ENCODE results near the gene NELFE.
"Not testable (repeated sequence)": the region's sequence is repeated elsewhere in the genome, so short reads cannot be mapped to it uniquely, and the experiment has no call there.

NELFE gene

DNA sequence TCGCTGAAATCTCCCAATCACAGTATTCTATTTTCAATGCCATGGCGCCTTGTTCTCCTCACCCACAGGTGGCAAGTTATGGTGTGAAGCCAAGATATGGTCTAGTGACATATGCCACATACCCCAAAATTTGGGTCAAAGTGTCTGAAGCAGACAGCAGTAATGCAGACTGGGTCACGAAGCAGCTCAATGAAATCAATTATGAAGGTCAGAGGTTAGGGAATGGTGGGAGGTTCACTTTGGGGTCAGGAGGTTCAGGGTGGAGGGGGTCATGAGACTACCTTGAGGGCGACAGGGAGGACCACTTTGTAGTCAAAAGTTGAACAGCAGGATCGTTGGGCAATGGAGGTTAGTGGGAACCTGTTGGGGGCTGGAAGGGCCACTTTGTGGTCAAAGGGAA is 10.5 kb downstream of the NELFE start:
- no peak for DNase-seq

DNA sequence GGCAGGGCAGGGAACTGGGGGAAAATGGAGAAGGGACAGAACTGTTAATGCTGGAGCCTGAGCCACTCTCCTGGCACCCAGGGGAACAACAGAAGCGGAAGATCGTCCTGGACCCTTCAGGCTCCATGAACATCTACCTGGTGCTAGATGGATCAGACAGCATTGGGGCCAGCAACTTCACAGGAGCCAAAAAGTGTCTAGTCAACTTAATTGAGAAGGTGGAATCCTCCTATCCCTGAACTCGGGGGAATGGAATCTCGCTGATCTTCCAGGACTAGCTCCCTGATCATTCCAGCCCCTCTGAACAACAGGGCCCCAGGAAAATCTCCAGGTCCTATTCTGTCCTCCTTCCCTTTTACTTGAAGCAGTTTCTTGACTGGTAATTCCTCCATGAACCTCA is 10.9 kb downstream of the NELFE start:
- no peak for DNase-seq

DNA sequence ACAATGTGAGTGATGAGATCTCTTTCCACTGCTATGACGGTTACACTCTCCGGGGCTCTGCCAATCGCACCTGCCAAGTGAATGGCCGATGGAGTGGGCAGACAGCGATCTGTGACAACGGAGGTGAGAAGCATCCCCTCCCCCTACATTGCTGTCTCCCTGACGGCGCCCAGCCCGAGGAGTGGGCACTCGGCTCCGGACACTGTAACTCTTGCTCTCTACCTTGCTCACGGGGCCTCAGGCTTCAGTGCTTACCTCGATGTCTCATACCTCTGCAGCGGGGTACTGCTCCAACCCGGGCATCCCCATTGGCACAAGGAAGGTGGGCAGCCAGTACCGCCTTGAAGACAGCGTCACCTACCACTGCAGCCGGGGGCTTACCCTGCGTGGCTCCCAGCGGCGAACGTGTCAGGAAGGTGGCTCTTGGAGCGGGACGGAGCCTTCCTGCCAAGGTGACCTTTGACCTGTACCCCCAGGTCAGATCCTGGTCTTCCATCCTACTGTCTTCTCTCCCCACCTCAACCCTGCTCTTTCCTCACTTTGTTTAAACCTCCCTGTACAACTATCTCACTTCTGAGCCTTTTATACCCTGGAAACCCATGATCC is 11.6 kb downstream of the NELFE start:
- DNase-seq: no peak

DNA sequence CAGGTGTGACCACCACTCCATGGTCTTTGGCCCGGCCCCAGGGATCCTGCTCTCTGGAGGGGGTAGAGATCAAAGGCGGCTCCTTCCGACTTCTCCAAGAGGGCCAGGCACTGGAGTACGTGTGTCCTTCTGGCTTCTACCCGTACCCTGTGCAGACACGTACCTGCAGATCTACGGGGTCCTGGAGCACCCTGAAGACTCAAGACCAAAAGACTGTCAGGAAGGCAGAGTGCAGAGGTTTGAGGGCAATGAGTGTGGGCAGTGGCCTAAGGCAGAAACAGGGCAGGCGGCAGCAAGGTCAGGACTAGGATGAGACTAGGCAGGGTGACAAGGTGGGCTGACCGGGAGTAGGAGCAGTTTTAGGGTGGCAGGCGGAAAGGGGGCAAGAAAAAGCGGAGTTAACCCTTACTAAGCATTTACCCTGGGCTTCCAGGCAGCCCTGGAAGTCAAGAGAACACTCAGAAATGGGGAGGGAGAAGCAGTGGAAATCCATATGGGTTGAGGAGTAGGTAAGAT is 12.3 kb downstream of the NELFE start:
- no peak for DNase-seq

DNA sequence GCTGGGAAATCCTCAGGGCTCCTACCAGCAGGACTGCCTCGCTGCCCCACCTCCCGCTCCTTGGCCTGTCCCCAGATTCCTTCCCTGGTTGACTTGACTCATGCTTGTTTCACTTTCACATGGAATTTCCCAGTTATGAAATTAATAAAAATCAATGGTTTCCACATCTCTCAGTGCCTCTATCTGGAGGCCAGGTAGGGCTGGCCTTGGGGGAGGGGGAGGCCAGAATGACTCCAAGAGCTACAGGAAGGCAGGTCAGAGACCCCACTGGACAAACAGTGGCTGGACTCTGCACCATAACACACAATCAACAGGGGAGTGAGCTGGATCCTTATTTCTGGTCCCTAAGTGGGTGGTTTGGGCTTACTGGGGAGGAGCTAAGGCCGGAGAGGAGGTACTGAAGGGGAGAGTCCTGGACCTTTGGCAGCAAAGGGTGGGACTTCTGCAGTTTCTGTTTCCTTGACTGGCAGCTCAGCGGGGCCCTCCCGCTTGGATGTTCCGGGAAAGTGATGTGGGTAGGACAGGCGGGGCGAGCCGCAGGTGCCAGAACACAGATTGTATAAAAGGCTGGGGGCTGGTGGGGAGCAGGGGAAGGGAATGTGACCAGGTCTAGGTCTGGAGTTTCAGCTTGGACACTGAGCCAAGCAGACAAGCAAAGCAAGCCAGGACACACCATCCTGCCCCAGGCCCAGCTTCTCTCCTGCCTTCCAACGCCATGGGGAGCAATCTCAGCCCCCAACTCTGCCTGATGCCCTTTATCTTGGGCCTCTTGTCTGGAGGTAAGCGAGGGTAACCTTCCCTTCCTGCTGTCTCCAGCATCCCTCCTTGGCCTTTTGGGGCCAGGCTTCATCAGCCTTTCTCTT is 13.0 kb downstream of the NELFE start, which contains the start of gene CFB:
Gene CFB (plus strand): TSS at position 589 of the 863 bp plus-strand sequence. CDS start 127 bp downstream, at position 716.
- DNase-seq: no peak

DNA sequence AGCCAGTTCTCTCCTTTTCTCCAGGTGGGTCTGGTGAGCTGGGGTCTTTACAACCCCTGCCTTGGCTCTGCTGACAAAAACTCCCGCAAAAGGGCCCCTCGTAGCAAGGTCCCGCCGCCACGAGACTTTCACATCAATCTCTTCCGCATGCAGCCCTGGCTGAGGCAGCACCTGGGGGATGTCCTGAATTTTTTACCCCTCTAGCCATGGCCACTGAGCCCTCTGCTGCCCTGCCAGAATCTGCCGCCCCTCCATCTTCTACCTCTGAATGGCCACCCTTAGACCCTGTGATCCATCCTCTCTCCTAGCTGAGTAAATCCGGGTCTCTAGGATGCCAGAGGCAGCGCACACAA is 13.6 kb downstream of the NELFE start:
- no peak for DNase-seq

DNA sequence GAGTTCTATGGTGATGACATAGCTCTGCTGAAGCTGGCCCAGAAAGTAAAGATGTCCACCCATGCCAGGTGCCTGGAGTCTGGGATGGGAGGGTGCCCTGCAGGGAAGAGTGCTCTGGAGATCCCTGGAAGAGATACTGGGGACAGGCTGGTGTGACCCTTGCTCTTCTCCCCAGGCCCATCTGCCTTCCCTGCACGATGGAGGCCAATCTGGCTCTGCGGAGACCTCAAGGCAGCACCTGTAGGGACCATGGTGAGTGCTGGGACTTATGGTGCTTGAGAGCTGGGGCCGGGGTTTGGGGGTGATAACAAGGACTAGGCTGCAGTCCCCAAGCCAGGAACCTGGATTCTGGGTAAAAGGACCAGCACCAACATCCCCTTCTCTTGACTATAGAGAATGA is 15.0 kb downstream of the NELFE start:
- DNase-seq: no peak

DNA sequence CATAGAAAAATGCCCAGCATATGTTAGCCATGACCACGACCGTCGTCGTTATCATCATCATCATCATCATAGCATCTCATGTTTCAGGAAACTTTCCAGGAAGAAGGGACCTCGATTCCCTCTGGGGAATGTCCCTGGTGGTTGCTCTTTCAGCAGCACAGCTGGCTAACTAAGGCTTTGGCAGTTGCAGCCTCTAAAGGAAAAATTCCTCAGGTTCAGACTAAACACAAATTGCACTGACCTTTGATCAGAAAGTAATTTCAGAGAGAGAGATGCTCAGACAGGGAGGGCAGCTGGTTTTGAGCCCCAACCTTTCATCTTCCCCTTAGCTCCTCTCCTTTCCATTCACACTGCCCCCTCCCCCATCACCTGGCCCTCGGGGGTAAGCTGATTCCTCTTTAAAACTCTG is 18.5 kb downstream of the NELFE start:
- no peak for DNase-seq

DNA sequence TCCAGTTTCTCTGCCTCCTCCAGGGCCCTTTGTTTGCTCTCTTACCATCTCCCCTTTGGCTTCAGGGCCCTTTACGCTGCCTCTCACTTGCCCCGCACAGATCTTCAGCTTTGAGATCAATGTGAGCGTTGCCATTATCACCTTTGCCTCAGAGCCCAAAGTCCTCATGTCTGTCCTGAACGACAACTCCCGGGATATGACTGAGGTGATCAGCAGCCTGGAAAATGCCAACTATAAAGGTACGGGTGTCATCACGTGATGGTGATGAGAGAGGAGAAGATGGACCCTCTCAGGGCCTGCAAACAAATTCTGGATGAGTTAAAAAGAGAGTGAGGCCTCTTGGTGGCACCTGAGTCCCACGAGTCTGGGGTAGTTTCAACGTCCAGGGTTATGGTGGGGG is 22.9 kb downstream of the NELFE start:
- DNase-seq: no peak

DNA sequence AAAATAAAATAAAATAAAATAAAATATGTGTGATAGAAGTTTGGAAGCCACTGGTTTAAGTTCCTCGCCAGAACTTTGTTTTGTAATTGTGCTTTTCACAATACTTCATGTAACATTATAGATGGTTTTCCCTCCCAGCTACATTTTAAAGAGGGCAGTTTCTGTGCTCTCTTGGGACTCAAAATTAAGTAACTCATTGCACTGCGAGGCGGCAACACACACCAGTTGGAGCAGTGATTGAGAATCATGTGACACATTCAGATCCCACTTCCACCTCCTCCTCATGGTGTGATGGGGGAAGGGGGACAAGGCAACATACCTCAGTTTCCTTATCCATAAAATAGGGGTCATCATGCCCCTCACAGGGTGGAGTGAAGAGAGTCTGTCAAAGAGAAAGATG is 23.8 kb downstream of the NELFE start:
- DNase-seq: no peak

DNA sequence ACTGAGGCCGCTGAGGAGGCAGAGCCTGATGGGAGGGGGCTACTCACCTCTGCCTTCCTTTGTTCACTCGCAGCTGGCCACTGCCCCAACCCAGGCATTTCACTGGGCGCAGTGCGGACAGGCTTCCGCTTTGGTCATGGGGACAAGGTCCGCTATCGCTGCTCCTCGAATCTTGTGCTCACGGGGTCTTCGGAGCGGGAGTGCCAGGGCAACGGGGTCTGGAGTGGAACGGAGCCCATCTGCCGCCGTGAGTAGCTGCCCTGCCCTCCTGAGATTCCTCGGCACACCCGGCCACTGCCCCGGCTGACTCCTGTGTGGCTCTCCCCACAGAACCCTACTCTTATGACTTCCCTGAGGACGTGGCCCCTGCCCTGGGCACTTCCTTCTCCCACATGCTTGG is 25.2 kb downstream of the NELFE start:
- no peak for DNase-seq

DNA sequence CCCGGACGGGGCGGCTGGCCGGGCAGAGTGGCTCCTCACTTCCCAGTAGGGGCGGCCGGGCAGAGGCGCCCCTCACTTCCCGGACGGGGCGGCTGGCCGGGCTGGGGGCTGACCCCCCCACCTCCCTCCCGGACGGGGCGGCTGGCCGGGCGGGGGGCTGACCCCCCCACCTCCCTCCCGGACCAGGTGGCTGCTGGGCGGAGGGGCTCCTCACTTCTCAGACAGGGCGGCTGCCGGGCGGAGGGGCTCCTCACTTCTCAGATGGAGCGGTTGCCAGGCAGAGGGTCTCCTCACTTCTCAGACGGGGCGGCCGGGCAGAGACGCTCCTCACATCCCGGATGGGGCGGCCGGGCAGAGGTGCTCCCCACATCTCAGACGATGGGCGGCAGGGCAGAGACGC is 26.6 kb downstream of the NELFE start:
- DNase-seq: not testable (repeated sequence)

DNA sequence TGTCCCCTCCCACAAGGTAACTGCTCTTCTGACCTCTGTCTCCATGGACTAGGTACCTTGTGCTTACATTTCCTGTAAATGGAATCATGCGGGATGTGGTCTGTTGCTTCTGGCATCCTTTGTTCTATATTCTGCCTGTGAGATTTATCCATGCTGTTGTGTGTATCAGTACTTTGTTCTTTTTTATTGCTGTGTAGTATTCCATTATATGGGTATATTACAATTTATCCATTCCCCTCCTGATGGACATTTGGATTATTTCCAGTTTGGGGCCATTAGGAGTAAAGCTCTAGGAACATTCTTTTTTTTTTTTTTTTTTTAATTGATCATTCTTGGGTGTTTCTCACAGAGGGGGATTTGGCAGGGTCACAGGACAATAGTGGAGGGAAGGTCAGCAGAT is 27.8 kb downstream of the NELFE start:
- DNase-seq: no peak

DNA sequence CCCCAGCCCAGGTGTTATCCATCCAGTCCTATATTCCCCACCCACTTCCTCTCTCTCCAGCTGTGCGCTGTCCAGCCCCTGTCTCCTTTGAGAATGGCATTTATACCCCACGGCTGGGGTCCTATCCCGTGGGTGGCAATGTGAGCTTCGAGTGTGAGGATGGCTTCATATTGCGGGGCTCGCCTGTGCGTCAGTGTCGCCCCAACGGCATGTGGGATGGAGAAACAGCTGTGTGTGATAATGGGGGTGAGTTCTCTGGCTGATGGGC is 30.2 kb downstream of the NELFE start:
- no peak for DNase-seq

DNA sequence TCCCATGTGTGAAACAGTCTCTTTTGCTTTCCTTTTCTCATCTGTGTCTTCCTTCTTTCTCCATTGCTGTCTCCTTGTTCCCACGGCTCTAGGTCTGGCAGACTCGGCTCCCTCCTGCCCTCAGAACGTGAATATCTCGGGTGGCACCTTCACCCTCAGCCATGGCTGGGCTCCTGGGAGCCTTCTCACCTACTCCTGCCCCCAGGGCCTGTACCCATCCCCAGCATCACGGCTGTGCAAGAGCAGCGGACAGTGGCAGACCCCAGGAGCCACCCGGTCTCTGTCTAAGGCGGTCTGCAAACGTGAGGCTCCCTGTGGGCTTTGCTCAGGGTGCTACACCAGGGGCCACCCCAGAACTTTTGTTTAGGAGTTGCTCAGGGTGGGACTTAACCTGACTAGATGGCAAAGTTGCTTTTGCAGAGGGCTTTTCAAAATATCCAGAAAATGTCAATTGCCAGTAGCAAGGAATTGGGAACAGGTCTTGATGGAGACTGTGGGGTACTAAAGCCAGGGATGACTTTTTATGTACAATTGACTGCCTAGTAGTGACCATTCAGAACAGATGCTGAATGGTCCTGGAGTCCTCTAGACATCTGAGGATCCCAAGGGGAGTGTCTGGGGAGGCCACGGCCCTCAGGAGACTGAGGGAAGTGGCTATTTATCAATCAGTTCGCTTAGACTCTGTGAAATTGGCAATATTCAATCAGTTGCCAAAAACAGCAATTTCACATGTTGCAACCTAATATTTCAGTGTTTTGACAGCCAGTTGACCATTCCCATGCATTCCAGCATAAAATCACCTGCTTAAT is 30.7 kb downstream of the NELFE start:
- DNase-seq: no peak

DNA sequence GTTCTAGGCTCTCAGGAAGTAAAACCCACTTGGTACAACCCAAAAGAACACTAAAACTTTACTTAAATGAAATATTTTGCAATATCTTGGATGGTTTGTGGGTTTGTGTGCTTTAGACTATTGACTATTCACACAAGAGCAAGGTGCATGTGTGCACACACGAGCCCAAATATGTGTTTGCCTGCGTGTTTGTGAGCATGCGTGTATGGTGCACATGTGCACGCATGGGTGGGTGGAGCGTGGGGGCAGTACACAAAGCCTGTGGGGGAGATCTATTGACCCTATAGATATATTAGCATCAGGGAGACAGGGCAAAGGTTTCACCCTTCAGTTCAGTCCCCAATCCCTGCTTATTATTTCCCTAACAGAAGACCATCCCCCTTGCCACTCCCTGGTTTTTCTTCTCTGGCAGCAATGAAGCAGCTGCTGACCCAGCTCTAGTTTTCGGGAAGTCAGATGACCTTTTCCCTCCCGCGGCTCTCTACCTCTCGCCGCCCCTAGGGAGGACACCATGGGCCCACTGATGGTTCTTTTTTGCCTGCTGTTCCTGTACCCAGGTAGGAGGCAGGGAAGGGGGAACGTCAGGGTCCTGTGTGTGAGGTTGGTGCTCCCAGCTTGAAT is 31.4 kb downstream of the NELFE start, which contains the start of gene C2:
Gene C2 (plus strand): TSS at position 476 of the 621 bp plus-strand sequence. CDS start 36 bp downstream, at position 512.
- no peak for DNase-seq

DNA sequence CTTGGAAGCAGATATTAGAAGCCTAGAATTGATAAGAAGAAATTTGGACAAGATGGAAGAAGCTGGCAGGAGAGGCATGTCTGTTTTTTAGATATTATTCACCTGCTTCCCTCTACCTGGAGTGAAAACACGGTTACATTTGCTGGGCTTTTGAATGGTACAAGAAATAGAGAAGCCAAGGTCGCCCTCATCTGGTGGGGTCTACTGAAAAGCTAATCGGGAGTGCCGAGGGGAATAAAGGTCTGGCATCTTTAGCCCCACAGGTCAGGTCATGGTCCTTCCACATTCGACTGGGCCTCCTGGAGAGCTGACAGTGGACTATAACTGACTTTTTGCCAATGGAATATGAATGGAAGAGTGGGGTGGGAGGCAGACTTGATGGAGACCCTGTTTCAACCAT is 35.8 kb downstream of the NELFE start:
- no peak for DNase-seq

DNA sequence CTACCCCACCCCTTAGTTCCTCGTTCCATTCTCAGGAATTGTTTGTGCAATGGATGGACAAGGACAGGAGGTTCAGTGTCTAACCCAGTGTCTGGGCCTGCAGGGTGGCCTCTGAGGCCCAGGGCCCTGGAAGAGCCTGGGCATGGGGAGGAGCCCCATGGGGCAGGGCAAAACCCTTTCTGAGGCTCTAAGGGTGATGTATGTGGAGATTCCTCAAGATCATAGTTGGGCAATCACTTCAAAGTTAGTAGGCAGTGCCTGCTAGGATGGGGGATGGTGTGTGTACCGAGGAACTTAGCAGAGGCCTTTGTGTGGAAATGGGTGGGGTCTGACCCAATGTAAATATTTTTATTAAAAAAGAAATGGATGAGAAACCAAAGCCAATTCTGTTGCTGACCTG is 38.0 kb downstream of the NELFE start:
- no peak for DNase-seq

DNA sequence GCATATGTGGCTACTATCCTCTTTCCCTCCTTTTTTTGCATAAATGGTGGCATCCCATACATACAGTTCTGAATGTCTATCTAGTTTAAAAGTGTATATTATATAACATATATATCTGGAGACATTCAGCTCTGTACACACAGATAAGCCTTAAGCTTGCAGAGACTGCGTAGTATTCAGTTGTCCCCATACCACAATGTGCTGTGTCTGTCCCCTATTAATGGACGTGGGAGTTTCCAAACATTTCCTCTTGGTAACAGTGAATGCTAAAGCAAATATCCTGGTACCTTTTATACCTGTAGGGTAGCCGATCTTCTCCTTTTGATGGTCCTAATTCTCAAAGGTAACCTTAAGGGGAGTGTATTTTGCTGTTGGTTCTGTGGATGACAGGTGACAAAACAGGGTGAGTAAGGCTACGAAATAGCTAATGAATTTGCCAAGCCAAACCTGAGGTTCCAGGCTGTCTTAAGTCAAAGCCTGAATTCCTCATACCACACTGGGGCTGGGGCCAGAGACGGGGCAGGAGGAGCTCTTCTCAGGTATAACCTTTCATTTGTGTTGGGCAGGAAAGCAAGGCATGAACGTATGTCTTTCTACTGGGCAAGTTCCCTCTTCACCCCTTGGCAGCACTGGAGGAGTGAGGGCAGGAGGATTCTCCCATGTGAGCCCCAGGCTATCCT is 39.0 kb downstream of the NELFE start:
- no peak for DNase-seq

DNA sequence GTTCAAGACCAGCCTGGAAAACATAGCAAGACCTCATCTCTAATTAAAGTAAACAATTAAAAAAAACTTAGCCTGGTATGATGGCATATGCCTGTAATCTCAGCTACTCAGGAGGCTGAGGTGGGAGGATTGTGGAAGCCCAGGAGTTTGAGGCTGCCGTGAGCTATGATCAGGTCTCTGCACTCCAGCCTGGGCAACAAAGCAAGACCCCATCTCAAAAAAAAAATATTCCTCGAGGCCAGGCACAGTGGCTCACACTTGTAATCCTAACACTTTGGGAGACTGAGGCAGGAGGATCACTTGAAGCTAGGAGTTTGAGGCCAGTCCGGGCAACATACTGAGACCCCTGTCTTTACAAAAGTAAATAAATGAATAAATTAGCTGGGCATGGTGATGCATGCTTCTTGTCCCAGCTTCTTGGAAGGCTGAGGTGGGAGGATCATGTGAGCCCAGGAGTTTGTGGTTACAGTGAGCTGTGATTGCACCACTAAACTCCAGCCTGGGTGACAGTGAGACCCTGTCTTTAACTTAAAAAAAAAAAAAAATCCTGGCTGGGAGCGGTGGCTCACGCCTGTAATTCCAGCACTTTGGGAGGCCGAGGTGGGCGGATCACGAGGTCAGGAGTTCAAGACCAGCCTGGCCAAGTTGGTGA is 40.6 kb downstream of the NELFE start:
- DNase-seq: no peak

DNA sequence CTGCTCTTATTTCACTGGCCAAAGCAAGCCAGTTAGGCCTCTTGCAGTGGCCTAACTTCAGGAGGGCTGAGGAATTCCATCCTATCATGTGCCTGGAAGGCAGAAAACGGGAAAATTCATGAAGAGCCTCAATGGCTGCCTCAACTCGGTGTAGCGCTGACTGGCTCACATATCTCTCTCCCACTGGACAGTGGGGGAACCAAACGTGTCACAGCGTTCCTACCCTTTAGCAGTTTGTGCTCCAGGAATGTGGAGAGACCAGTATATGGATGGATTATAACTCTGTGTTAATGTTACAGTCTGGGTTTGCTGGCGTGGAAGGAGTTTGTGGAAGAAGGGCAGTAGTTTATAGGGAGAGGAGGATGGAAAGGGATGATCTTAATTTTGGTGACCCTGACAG is 43.0 kb downstream of the NELFE start:
- DNase-seq: no peak

DNA sequence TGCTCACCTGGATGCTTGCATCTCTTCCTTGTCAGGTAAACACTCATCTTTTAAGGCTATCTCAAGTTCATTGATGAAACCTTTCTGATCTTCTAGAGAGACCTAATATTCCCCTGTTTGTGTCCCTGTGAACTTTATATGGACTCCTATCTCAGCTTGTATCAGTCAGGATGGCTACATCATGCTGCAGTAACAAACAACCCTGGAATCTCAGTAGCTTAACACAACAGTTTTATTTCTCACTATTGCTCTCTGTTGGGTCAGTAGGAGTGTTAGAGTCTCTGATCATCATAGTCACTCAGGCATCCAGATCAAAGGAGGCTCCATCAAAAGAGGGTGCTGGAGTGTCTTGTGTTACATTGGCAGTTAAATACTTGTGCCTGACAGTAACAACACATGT is 43.4 kb downstream of the NELFE start:
- no peak for DNase-seq
